NCI-H510A treated with DMSO at 0.1 percent for 48 hours (cell line): ENCODE measurements around the gene CLPTM1L.
"Not testable (repeated sequence)": the region's sequence is repeated elsewhere in the genome, so short reads cannot be mapped to it uniquely, and the experiment has no call there.

Experiments used
- DNase-seq: peaks from one replicate; lab custom pipeline; 2025; lab: John Stamatoyannopoulos, UW

CLPTM1L gene

GRCh38 chr5:1289559-1289958, 55.3 kb downstream of the CLPTM1L start:
- DNase-seq: not testable (repeated sequence)

GRCh38 chr5:1288439-1289335, 56.2 kb downstream of the CLPTM1L start:
- no peak for DNase-seq

- DNase-seq: no peak
Observed at GRCh38 chr5:1285883-1286291, 59.0 kb downstream of the CLPTM1L start.

GRCh38 chr5:1285141-1285540, 59.8 kb downstream of the CLPTM1L start:
- DNase-seq: no peak

GRCh38 chr5:1284336-1284970, 60.4 kb downstream of the CLPTM1L start:
- not testable (repeated sequence) for DNase-seq

GRCh38 chr5:1283729-1284041, 61.2 kb downstream of the CLPTM1L start:
- not testable (repeated sequence) for DNase-seq

- not testable (repeated sequence) for DNase-seq
Observed at GRCh38 chr5:1282993-1283728, 61.7 kb downstream of the CLPTM1L start.

- no peak for DNase-seq
Observed at GRCh38 chr5:1282131-1282992, 62.5 kb downstream of the CLPTM1L start.

GRCh38 chr5:1281038-1281882, 63.6 kb downstream of the CLPTM1L start:
- DNase-seq: no peak

- no peak for DNase-seq
Observed at GRCh38 chr5:1280177-1281037, 64.5 kb downstream of the CLPTM1L start.

- no peak for DNase-seq
Observed at GRCh38 chr5:1279443-1280151, 65.3 kb downstream of the CLPTM1L start.

GRCh38 chr5:1278656-1279442, 66.0 kb downstream of the CLPTM1L start:
- DNase-seq: no peak

GRCh38 chr5:1278216-1278615, 66.7 kb downstream of the CLPTM1L start:
- DNase-seq: no peak

- no peak for DNase-seq
Observed at GRCh38 chr5:1277781-1278180, 67.1 kb downstream of the CLPTM1L start.

GRCh38 chr5:1277331-1277730, 67.6 kb downstream of the CLPTM1L start:
- DNase-seq: no peak

GRCh38 chr5:1276930-1277329, 68.0 kb downstream of the CLPTM1L start:
- DNase-seq: no peak

GRCh38 chr5:1275397-1276391, 69.2 kb downstream of the CLPTM1L start:
- DNase-seq: not testable (repeated sequence)
